Measurements from ENCODE around the gene NDUFV3.

GRCh38 chr21:42859891-42860230 is 33.2 kb upstream of the NDUFV3 start:
- TF ChIP-seq POLR2A (IDR thresholded peaks at IDR 0.05) (no peak), CTCF (IDR thresholded peaks at IDR 0.05) (no peak)
